DOHH2 (cell line): ENCODE results near the gene SKA2.

Experiments
- H3F3A ChIP-seq: fragments of 200-600 bp; sonication (generic), shearing (Covaris generic); 2 replicates; pipeline ENCODE4 v1.6.0; 2016; ENCODE audit warnings: antibody characterized with exemption, mild to moderate bottlenecking; ENCODE audit not compliant: control insufficient read depth, insufficient read depth
- H3K27ac ChIP-seq: fragments of 200-600 bp; sonication (generic); 2 replicates; pipeline ENCODE4 v1.5.1; 2014; ENCODE audit warnings: low read depth, mild to moderate bottlenecking, low read length, moderate library complexity
- H3K27me3 ChIP-seq: fragments of 200-600 bp; sonication (generic); 2 replicates; pipeline ENCODE4 v1.6.1; 2014; ENCODE audit warnings: mild to moderate bottlenecking, low read length, mixed read lengths; ENCODE audit not compliant: control insufficient read depth
- H3K36me3 ChIP-seq: fragments of 200-600 bp; sonication (generic); 2 replicates; pipeline ENCODE4 v1.6.1; 2014; ENCODE audit warnings: mild to moderate bottlenecking, low read length, moderate library complexity, mixed read lengths; ENCODE audit not compliant: control insufficient read depth
- H3K4me1 ChIP-seq: fragments of 200-600 bp; sonication (generic); 2 replicates; pipeline ENCODE4 v1.6.1; 2014; ENCODE audit warnings: mild to moderate bottlenecking, low read length, mixed read lengths; ENCODE audit not compliant: control insufficient read depth
- H3K4me2 ChIP-seq: fragments of 200-600 bp; sonication (generic); 2 replicates; pipeline ENCODE4 v1.6.0; 2014; ENCODE audit warnings: mild to moderate bottlenecking, low read length, moderate library complexity
- H3K4me3 ChIP-seq: fragments of 200-600 bp; sonication (generic); 2 replicates; pipeline ENCODE4 v1.5.1; 2014; ENCODE audit warnings: mild to moderate bottlenecking, low read length, mixed read lengths
- H3K79me2 ChIP-seq: fragments of 200-600 bp; sonication (generic); 2 replicates; pipeline ENCODE4 v1.6.1; 2014; ENCODE audit warnings: mild to moderate bottlenecking, low read length, mixed read lengths; ENCODE audit not compliant: control insufficient read depth
- H3K9me2 ChIP-seq: fragments of 200-600 bp; sonication (generic); replicated peaks from 2 replicates; pipeline ENCODE4 v1.6.1; 2014; ENCODE audit warnings: mild to moderate bottlenecking, low read length, mixed read lengths; ENCODE audit not compliant: control insufficient read depth
- H3K9me3 ChIP-seq: fragments of 200-600 bp; sonication (generic); 2 replicates; pipeline ENCODE4 v1.6.1; 2014; ENCODE audit warnings: antibody characterized with exemption, low read length, mixed read lengths; ENCODE audit not compliant: control insufficient read depth, insufficient read depth
- H4K20me1 ChIP-seq: fragments of 200-600 bp; sonication (generic); 2 replicates; pipeline ENCODE4 v1.6.0; 2014; ENCODE audit warnings: low read depth, mild to moderate bottlenecking, antibody characterized with exemption, low read length, moderate library complexity; ENCODE audit not compliant: control insufficient read depth, insufficient read depth
- EZH2phosphoT487 ChIP-seq: fragments of 200-600 bp; sonication (generic); IDR thresholded peaks from 2 replicates; pipeline ENCODE4 v1.6.1; 2017; ENCODE audit warnings: borderline replicate concordance, mild to moderate bottlenecking, antibody characterized with exemption, low read length, moderate library complexity, mixed read lengths
- TF ChIP-seq, protein P1 (sequence below): fragments of 200-600 bp; sonication (generic); IDR thresholded peaks from one replicate; pipeline ENCODE4 v1.5.1; 2014; ENCODE audit warnings: antibody characterized with exemption, mild to moderate bottlenecking, low read depth, low read length; ENCODE audit not compliant: poor library complexity, severe bottlenecking

The SKA2 gene

DNA sequence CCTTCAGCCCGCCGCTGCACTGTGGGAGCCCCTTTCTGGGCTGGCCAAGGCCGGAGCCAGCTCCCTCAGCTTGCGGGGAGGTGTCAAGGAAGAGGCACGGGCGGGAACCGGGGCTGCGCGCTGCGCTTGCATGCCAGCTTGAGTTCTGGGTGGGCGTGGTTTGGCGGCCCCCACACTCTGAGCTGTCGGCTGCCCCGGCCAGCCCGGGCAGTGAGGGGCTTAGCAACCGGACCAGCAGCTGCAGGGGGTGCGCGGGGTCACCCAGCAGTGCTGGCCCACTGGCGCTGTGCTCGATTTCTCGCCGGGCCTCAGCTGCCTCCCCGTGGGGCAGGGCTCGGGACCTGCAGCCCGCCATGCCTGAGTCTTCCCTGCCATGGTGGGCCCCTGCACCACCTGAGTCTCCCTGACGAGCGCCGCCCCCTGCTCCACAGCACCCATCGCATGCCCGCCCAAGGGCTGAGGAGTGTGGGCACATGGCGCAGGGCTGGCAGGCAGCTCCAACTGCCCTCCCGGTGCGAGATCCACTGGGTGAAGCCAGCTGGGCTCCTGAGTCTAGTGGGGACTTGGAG lies 17.5 kb upstream of the SKA2 start:
- peaks cover 67% of the 10 kb centered on the region for H3K36me3 ChIP-seq
- no peak for TF ChIP-seq EZH2phosphoT487
- TF ChIP-seq, protein P1, sequence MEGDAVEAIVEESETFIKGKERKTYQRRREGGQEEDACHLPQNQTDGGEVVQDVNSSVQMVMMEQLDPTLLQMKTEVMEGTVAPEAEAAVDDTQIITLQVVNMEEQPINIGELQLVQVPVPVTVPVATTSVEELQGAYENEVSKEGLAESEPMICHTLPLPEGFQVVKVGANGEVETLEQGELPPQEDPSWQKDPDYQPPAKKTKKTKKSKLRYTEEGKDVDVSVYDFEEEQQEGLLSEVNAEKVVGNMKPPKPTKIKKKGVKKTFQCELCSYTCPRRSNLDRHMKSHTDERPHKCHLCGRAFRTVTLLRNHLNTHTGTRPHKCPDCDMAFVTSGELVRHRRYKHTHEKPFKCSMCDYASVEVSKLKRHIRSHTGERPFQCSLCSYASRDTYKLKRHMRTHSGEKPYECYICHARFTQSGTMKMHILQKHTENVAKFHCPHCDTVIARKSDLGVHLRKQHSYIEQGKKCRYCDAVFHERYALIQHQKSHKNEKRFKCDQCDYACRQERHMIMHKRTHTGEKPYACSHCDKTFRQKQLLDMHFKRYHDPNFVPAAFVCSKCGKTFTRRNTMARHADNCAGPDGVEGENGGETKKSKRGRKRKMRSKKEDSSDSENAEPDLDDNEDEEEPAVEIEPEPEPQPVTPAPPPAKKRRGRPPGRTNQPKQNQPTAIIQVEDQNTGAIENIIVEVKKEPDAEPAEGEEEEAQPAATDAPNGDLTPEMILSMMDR: no peak

DNA sequence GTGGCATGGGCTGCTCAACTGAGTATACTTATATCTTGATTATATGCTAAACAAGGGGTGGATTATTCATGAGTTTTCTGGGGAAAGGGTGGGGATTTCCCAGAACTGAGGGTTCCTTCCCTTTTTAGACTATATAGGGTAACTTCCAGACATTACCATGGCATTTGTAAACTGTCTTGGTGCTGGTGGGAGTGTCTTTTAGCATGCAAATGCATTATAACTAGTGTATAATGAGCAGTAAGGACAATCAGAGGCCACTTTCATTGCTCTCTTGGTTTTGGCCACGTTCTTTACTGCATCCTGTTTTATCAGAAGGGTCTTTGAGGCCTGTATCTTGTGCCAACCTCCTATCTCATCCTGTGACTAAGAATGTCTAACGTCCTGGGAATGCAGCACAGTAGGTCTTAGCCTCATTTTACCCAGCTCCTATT lies 12.6 kb upstream of the SKA2 start:
- Histone ChIP-seq H4K20me1 (no peaks in the 10 kb centered on the region), H3K4me1 (peaks cover 7% of the 10 kb centered on the region; the same call in 1 of the 2 replicates), H3K36me3 (peaks cover 55% of the 10 kb centered on the region), H3F3A (no peaks in the 10 kb centered on the region), H3K4me3 (no peak overlapping the region), H3K9me2 (no peaks in the 10 kb centered on the region), H3K4me2 (no peak overlapping the region), H3K27ac (no peak overlapping the region), H3K9me3 (no peaks in the 10 kb centered on the region), H3K27me3 (no peaks in the 10 kb centered on the region), H3K79me2 (peaks cover 73% of the 10 kb centered on the region)
- TF ChIP-seq, protein P1: no peak
- TF ChIP-seq EZH2phosphoT487: no peak

More for the DNA sequence above, 17.5 kb upstream of the SKA2 start:
- Histone ChIP-seq H3K4me2 (no peak overlapping the region), H4K20me1 (no peaks in the 10 kb centered on the region), H3K4me1 (no peaks in the 10 kb centered on the region; the same call in 1 of the 2 replicates), H3F3A (no peaks in the 10 kb centered on the region), H3K9me3 (no peaks in the 10 kb centered on the region), H3K27ac (no peak overlapping the region), H3K9me2 (no peaks in the 10 kb centered on the region), H3K27me3 (no peaks in the 10 kb centered on the region), H3K4me3 (no peak overlapping the region), H3K79me2 (peaks cover 53% of the 10 kb centered on the region)

- H3K9me2 ChIP-seq: no peaks in the 10 kb centered on the region
- peaks cover 56% of the 10 kb centered on the region for H3K36me3 ChIP-seq
- no peak overlapping the region for H3K4me2 ChIP-seq
- H3K27ac ChIP-seq: no peak overlapping the region
- peaks cover 90% of the 10 kb centered on the region for H3K79me2 ChIP-seq
- no peaks in the 10 kb centered on the region for H3K9me3 ChIP-seq
- 0 out of 2 replicates have a peak, but pooled peaks cover 4% of the 10 kb centered on the region for H3F3A ChIP-seq
- peaks cover 4% of the 10 kb centered on the region; the same call in 1 of the 2 replicates for H4K20me1 ChIP-seq
- TF ChIP-seq, protein P1: peak; percentile 85
- no peak for TF ChIP-seq EZH2phosphoT487
- H3K4me1 ChIP-seq: peaks cover 12% of the 10 kb centered on the region; the same call in 1 of the 2 replicates
- no peaks in the 10 kb centered on the region for H3K27me3 ChIP-seq
- no peak overlapping the region for H3K4me3 ChIP-seq
Measured at GRCh38 chr17:59165933-59166342, 11.0 kb upstream of the SKA2 start.
